Gastrocnemius medialis (tissue), 4 donors: ENCODE results near the gene AATK. TPM values are rescaled to one million over a fixed set of nuclear protein-coding genes. Genes with fewer than 3 reads are reported as not detected.

Experiments used
- ATAC-seq, 2 donors: fragments of 150-250 bp; one replicate each; pipeline ENCODE4 v1.9.1; 2016
- DNase-seq, 2 donors: peaks; one replicate each; pipeline ENCODE4 v3.0.0-alpha.2; 2019
- H3K27ac ChIP-seq, 4 donors: fragments of 200-600 bp; sonication (generic); 1 replicate in 1 of 4; 2 replicates in 3 of 4; pipeline ENCODE4 v1.5.1; 2016 to 2018; ENCODE audit warnings: mild to moderate bottlenecking in 2 of 4, moderate library complexity in 1 of 4
- H3K27me3 ChIP-seq, 3 donors: fragments of 200-600 bp; sonication (generic) in 2 of 3; 1 replicate in 1 of 3; 2 replicates in 2 of 3; pipeline versions ENCODE4 v1.5.1 to v1.6.0; 2016 to 2019; ENCODE audit warnings: mild to moderate bottlenecking in 1 of 3, moderate library complexity in 1 of 3
- H3K36me3 ChIP-seq, 2 donors: fragments of 200-600 bp; sonication (generic) in 1 of 2; one replicate each; pipeline ENCODE4 v1.5.1; 2017 to 2018
- H3K4me1 ChIP-seq, 2 donors: fragments of 200-600 bp; sonication (generic) in 1 of 2; one replicate each; pipeline ENCODE4 v1.5.1; 2016 to 2017; ENCODE audit warnings: mild to moderate bottlenecking in 2 of 2
- H3K4me3 ChIP-seq, 4 donors: fragments of 200-600 bp; sonication (generic) in 3 of 4; 1 replicate in 1 of 4; 2 replicates in 3 of 4; pipeline ENCODE4 v1.5.1; 2016 to 2019; ENCODE audit warnings: mild to moderate bottlenecking in 2 of 4
- H3K9me3 ChIP-seq, 3 donors: fragments of 200-600 bp; sonication (generic) in 2 of 3; 1 replicate in 1 of 3; 2 replicates in 2 of 3; pipeline ENCODE4 v1.5.1; 2016 to 2019
- CTCF ChIP-seq, 5 experiments: fragments of 450-650 bp in 3 of 5; fragments of 200-600 bp in 2 of 5; sonication (generic) in 2 of 5; IDR thresholded peaks in 4 of 5; conservative IDR thresholded peaks in 1 of 5; 1 replicate in 4 of 5; 2 replicates in 1 of 5; pipeline ENCODE4 v1.5.1; 2016 to 2019; ENCODE audit warnings: antibody characterized with exemption in 5 of 5, mild to moderate bottlenecking in 3 of 5, moderate library complexity in 3 of 5
- POLR2A ChIP-seq, 2 donors: fragments of 450-650 bp; IDR thresholded peaks; one replicate each; pipeline ENCODE4 v1.6.1; 2017; ENCODE audit warnings: antibody characterized with exemption in 2 of 2, mild to moderate bottlenecking in 2 of 2, moderate library complexity in 2 of 2
- in situ Hi-C, 4 donors: fragments of 200-750 bp; cut with MboI; loops; one replicate each; pipeline versions ENCODE4 v1.15.0 to v1.8.0; 2017; ENCODE audit warnings: low sequenced_read_pairs in 4 of 4
- intact Hi-C: fragments of 100-400 bp; cut with DNase I; formaldehyde crosslinking; loops from one replicate; pipeline ENCODE4 v1.15.1; 2023; ENCODE audit warnings: low total_unique reads
- total RNA-seq, 4 donors: library from RNA; depleted of rRNA; stranded (reverse); fragments of >200 nt; gene quantifications; one replicate each; pipeline versions ENCODE4 v1.1.0 to v1.2.3, GENCODE V29; 2016

AATK gene
- total RNA-seq, 4 donors from 2014 or later: 0.10 to 1.3 (median 0.80) TPM

- in situ Hi-C loops: loop anchor here in 1 of 4 donors (25.0 kb wide), 1 partner anchor 94 kb away; the partner anchor contains the start of genes NDUFAF8 and TEPSIN
- no peak overlapping the region for H3K4me3 ChIP-seq
- TF ChIP-seq CTCF (IDR thresholded peaks at IDR 0.05 in 4 of 5, conservative IDR thresholded peaks at IDR 0.05 in 1 of 5): no peak
- TF ChIP-seq POLR2A (IDR thresholded peaks at IDR 0.05): no peak
These were observed 22.9 kb downstream of the AATK start for GRCh38 chr17:81143200-81143527.

GRCh38 chr17:81142301-81143199 is 23.5 kb downstream of the AATK start:
- no peak overlapping the region for H3K4me3 ChIP-seq
- H3K27me3 ChIP-seq: no peaks in the 10 kb centered on the region
- DNase-seq: peak; percentile 47 to 72
- intact Hi-C loops: loop anchor here (1.0 kb wide), 1 partner anchor 99 kb away; no protein-coding TSS in a partner anchor
- ATAC-seq: peak; percentile 92 to 93
- TF ChIP-seq POLR2A (IDR thresholded peaks at IDR 0.05) (no peak), CTCF (IDR thresholded peaks at IDR 0.05 in 4 of 5, conservative IDR thresholded peaks at IDR 0.05 in 1 of 5) (peak; percentile 40 to 75 (median 69))
- H3K36me3 ChIP-seq: no peaks in the 10 kb centered on the region
- H3K4me1 ChIP-seq: peaks cover 0 to 6% of the 10 kb centered on the region in 2 donors
- H3K9me3 ChIP-seq: no peaks in the 10 kb centered on the region
- in situ Hi-C loops: loop anchor here in 1 of 4 donors (25.0 kb wide), 1 partner anchor 95 kb away; the partner anchor contains the start of genes NDUFAF8 and TEPSIN
- no peak overlapping the region for H3K27ac ChIP-seq

More at GRCh38 chr17:81143200-81143527, 22.9 kb downstream of the AATK start:
- Histone ChIP-seq H3K36me3 (no peaks in the 10 kb centered on the region), H3K9me3 (no peaks in the 10 kb centered on the region), H3K27ac (no peak overlapping the region), H3K27me3 (no peaks in the 10 kb centered on the region), H3K4me1 (peaks cover 0 to 6% of the 10 kb centered on the region in 2 donors)
- no peak for DNase-seq
- ATAC-seq: peak in 1 of 2 donors; percentile 3
- intact Hi-C loops: no loop called here

DNA sequence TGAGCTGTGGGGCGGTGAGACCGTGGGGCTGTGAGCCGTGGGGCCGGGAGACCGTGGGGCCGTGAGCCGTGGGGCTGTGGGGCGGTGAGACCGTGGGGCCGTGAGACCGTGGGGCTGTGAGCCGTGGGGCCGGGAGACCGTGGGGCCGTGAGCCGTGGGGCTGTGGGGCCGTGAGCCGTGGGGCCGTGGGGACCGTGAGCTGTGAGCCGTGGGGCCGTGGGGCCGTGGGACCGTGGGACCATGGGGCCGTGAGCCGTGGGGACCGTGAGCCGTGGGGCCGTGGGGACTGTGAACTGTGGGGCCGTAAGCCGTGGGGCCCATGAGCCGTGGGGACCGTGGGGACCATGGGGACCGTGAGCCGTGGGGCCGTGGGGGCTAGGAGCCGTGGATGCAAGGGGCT is 25.3 kb downstream of the AATK start:
- Histone ChIP-seq H3K36me3 (no peaks in the 10 kb centered on the region), H3K4me1 (peaks cover 0 to 6% of the 10 kb centered on the region in 2 donors), H3K4me3 (no peak overlapping the region), H3K27me3 (no peaks in the 10 kb centered on the region), H3K27ac (no peak overlapping the region), H3K9me3 (no peaks in the 10 kb centered on the region)
- TF ChIP-seq POLR2A (IDR thresholded peaks at IDR 0.05): no peak
- no peak for TF ChIP-seq CTCF (IDR thresholded peaks at IDR 0.05 in 4 of 5, conservative IDR thresholded peaks at IDR 0.05 in 1 of 5)
- ATAC-seq (no peak), DNase-seq (no peak)
- intact Hi-C loops: no loop called here
- in situ Hi-C loops: loop anchor here in 1 of 4 donors (25.0 kb wide), 1 partner anchor 97 kb away; the partner anchor contains the start of genes NDUFAF8 and TEPSIN

DNA sequence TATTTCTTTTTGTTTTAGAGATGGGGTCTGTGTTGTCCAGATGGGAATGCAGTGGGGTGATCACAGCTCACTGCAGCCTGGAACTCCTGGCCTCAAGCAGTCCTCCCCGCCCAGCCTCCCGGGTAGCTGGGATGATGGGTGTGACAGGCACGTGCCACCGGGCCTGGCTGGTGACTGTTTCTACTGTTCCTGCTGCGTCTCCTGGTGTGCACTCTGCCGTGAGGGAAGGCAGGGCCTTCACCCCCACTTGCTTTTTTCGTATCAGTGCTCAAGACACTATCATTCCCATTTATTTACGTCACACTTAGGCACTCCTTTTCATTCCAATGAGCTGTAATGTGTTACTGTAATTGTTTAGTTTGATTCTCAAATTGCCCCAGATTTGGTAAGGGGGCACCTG is 26.0 kb downstream of the AATK start:
- H3K9me3 ChIP-seq: no peaks in the 10 kb centered on the region
- no peak for ATAC-seq
- in situ Hi-C loops: loop anchor here in 1 of 4 donors (25.0 kb wide), 1 partner anchor 97 kb away; the partner anchor contains the start of genes NDUFAF8 and TEPSIN
- intact Hi-C loops: no loop called here
- TF ChIP-seq CTCF (IDR thresholded peaks at IDR 0.05 in 4 of 5, conservative IDR thresholded peaks at IDR 0.05 in 1 of 5): no peak
- TF ChIP-seq POLR2A (IDR thresholded peaks at IDR 0.05): no peak
- no peaks in the 10 kb centered on the region for H3K27me3 ChIP-seq
- peaks cover 0 to 6% of the 10 kb centered on the region in 2 donors for H3K4me1 ChIP-seq
- H3K4me3 ChIP-seq: no peak overlapping the region
- no peak for DNase-seq
- no peaks in the 10 kb centered on the region for H3K36me3 ChIP-seq
- H3K27ac ChIP-seq: no peak overlapping the region
